ENCODE data around the gene TPRG1L.
A peak's percentile ranks its signal among the peaks of the same experiment; 100 is the strongest.

Gene TPRG1L

GRCh38 chr1:3607703-3608065 lies 17.1 kb upstream of the TPRG1L start:
- Histone ChIP-seq H3K27me3 (replicated peaks; ENCODE audit: control insufficient read depth, insufficient read depth, low read length, poor library complexity, severe bottlenecking) (peaks cover 9% of the 10 kb centered on the region), H3K36me3 (ENCODE audit: control insufficient read depth, insufficient read depth, low read length) (no peaks in the 10 kb centered on the region), H3K4me1 (ENCODE audit: control insufficient read depth, insufficient read depth, low read length, poor library complexity, severe bottlenecking) (peaks cover 19% of the 10 kb centered on the region), H3K4me3 (ENCODE audit: insufficient read depth, low read depth, low read length, poor library complexity, severe bottlenecking) (no peak overlapping the region), H3K9me3 (ENCODE audit: control insufficient read depth, low read length) (no peaks in the 10 kb centered on the region), H3K27ac (ENCODE audit: insufficient read depth, low read length, poor library complexity, severe bottlenecking) (no peak overlapping the region)
- DNase-seq = no peak

- Histone ChIP-seq H3K4me3 (ENCODE audit: insufficient read depth, low read depth, low read length, poor library complexity, severe bottlenecking) (no peak overlapping the region), H3K27ac (ENCODE audit: insufficient read depth, low read length, poor library complexity, severe bottlenecking) (no peak overlapping the region), H3K9me3 (ENCODE audit: control insufficient read depth, low read length) (no peaks in the 10 kb centered on the region), H3K27me3 (replicated peaks; ENCODE audit: control insufficient read depth, insufficient read depth, low read length, poor library complexity, severe bottlenecking) (peaks cover 9% of the 10 kb centered on the region), H3K36me3 (ENCODE audit: control insufficient read depth, insufficient read depth, low read length) (no peaks in the 10 kb centered on the region), H3K4me1 (ENCODE audit: control insufficient read depth, insufficient read depth, low read length, poor library complexity, severe bottlenecking) (peaks cover 19% of the 10 kb centered on the region)
- no peak for DNase-seq
These were observed 16.7 kb upstream of the TPRG1L start for GRCh38 chr1:3608154-3608553.

- no peak overlapping the region for H3K4me3 ChIP-seq (ENCODE audit: insufficient read depth, low read depth, low read length, poor library complexity, severe bottlenecking)
- peaks cover 19% of the 10 kb centered on the region for H3K4me1 ChIP-seq (ENCODE audit: control insufficient read depth, insufficient read depth, low read length, poor library complexity, severe bottlenecking)
- no peaks in the 10 kb centered on the region for H3K36me3 ChIP-seq (ENCODE audit: control insufficient read depth, insufficient read depth, low read length)
- H3K9me3 ChIP-seq (ENCODE audit: control insufficient read depth, low read length) = no peaks in the 10 kb centered on the region
- H3K27ac ChIP-seq (ENCODE audit: insufficient read depth, low read length, poor library complexity, severe bottlenecking) = no peak overlapping the region
- DNase-seq = no peak
- H3K27me3 ChIP-seq (replicated peaks; ENCODE audit: control insufficient read depth, insufficient read depth, low read length, poor library complexity, severe bottlenecking) = peaks cover 9% of the 10 kb centered on the region
These were observed 15.6 kb upstream of the TPRG1L start for GRCh38 chr1:3609016-3609768.

GRCh38 chr1:3609769-3610526 lies 14.9 kb upstream of the TPRG1L start:
- Histone ChIP-seq H3K9me3 (ENCODE audit: control insufficient read depth, low read length) (no peaks in the 10 kb centered on the region), H3K27ac (ENCODE audit: insufficient read depth, low read length, poor library complexity, severe bottlenecking) (no peak overlapping the region), H3K4me1 (ENCODE audit: control insufficient read depth, insufficient read depth, low read length, poor library complexity, severe bottlenecking) (peaks cover 19% of the 10 kb centered on the region), H3K27me3 (replicated peaks; ENCODE audit: control insufficient read depth, insufficient read depth, low read length, poor library complexity, severe bottlenecking) (peaks cover 9% of the 10 kb centered on the region), H3K36me3 (ENCODE audit: control insufficient read depth, insufficient read depth, low read length) (no peaks in the 10 kb centered on the region), H3K4me3 (ENCODE audit: insufficient read depth, low read depth, low read length, poor library complexity, severe bottlenecking) (no peak overlapping the region)
- DNase-seq = no peak

GRCh38 chr1:3610527-3611169 lies 14.2 kb upstream of the TPRG1L start:
- Histone ChIP-seq H3K27me3 (replicated peaks; ENCODE audit: control insufficient read depth, insufficient read depth, low read length, poor library complexity, severe bottlenecking) (peaks cover 9% of the 10 kb centered on the region), H3K9me3 (ENCODE audit: control insufficient read depth, low read length) (no peaks in the 10 kb centered on the region), H3K4me1 (ENCODE audit: control insufficient read depth, insufficient read depth, low read length, poor library complexity, severe bottlenecking) (peaks cover 19% of the 10 kb centered on the region), H3K4me3 (ENCODE audit: insufficient read depth, low read depth, low read length, poor library complexity, severe bottlenecking) (peak overlapping the region; percentile 42), H3K27ac (ENCODE audit: insufficient read depth, low read length, poor library complexity, severe bottlenecking) (no peak overlapping the region), H3K36me3 (ENCODE audit: control insufficient read depth, insufficient read depth, low read length) (no peaks in the 10 kb centered on the region)
- no peak for DNase-seq

GRCh38 chr1:3611170-3612019 lies 13.4 kb upstream of the TPRG1L start, which contains the start of gene MEGF6:
Gene MEGF6, minus strand, starts transcription at chr1:3611508. Its CDS starts 240 bp downstream, at chr1:3611268.
- peak; percentile 49 to 56 (median 54) for DNase-seq
- Histone ChIP-seq H3K36me3 (ENCODE audit: control insufficient read depth, insufficient read depth, low read length) (no peaks in the 10 kb centered on the region), H3K27ac (ENCODE audit: insufficient read depth, low read length, poor library complexity, severe bottlenecking) (no peak within 1 kb of the TSS), H3K4me1 (ENCODE audit: control insufficient read depth, insufficient read depth, low read length, poor library complexity, severe bottlenecking) (peaks cover 19% of the 10 kb centered on the region), H3K9me3 (ENCODE audit: control insufficient read depth, low read length) (no peaks in the 10 kb centered on the region), H3K4me3 (ENCODE audit: insufficient read depth, low read depth, low read length, poor library complexity, severe bottlenecking) (peak within 1 kb of the TSS; percentile 42), H3K27me3 (replicated peaks; ENCODE audit: control insufficient read depth, insufficient read depth, low read length, poor library complexity, severe bottlenecking) (peaks cover 9% of the 10 kb centered on the region)

- Histone ChIP-seq H3K4me1 (ENCODE audit: control insufficient read depth, insufficient read depth, low read length, poor library complexity, severe bottlenecking) (peaks cover 19% of the 10 kb centered on the region), H3K9me3 (ENCODE audit: control insufficient read depth, low read length) (no peaks in the 10 kb centered on the region), H3K27ac (ENCODE audit: insufficient read depth, low read length, poor library complexity, severe bottlenecking) (no peak overlapping the region), H3K36me3 (ENCODE audit: control insufficient read depth, insufficient read depth, low read length) (no peaks in the 10 kb centered on the region), H3K4me3 (ENCODE audit: insufficient read depth, low read depth, low read length, poor library complexity, severe bottlenecking) (peak overlapping the region; percentile 25), H3K27me3 (replicated peaks; ENCODE audit: control insufficient read depth, insufficient read depth, low read length, poor library complexity, severe bottlenecking) (peaks cover 9% of the 10 kb centered on the region)
- DNase-seq = no peak
These were observed 12.7 kb upstream of the TPRG1L start for GRCh38 chr1:3612123-3612522.

- Histone ChIP-seq H3K27me3 (replicated peaks; ENCODE audit: control insufficient read depth, insufficient read depth, low read length, poor library complexity, severe bottlenecking) (peaks cover under 1% of the 10 kb centered on the region), H3K4me3 (ENCODE audit: insufficient read depth, low read depth, low read length, poor library complexity, severe bottlenecking) (no peak overlapping the region), H3K4me1 (ENCODE audit: control insufficient read depth, insufficient read depth, low read length, poor library complexity, severe bottlenecking) (peaks cover 22% of the 10 kb centered on the region), H3K27ac (ENCODE audit: insufficient read depth, low read length, poor library complexity, severe bottlenecking) (no peak overlapping the region), H3K9me3 (ENCODE audit: control insufficient read depth, low read length) (no peaks in the 10 kb centered on the region), H3K36me3 (ENCODE audit: control insufficient read depth, insufficient read depth, low read length) (no peaks in the 10 kb centered on the region)
- DNase-seq = no peak
These were observed 9.8 kb upstream of the TPRG1L start for GRCh38 chr1:3614755-3615742.

- no peaks in the 10 kb centered on the region for H3K9me3 ChIP-seq (ENCODE audit: control insufficient read depth, low read length)
- H3K27me3 ChIP-seq (replicated peaks; ENCODE audit: control insufficient read depth, insufficient read depth, low read length, poor library complexity, severe bottlenecking) = no peaks in the 10 kb centered on the region
- H3K36me3 ChIP-seq (ENCODE audit: control insufficient read depth, insufficient read depth, low read length) = no peaks in the 10 kb centered on the region
- H3K4me3 ChIP-seq (ENCODE audit: insufficient read depth, low read depth, low read length, poor library complexity, severe bottlenecking) = no peak overlapping the region
- no peak overlapping the region for H3K27ac ChIP-seq (ENCODE audit: insufficient read depth, low read length, poor library complexity, severe bottlenecking)
- no peak for DNase-seq
- peaks cover 6% of the 10 kb centered on the region for H3K4me1 ChIP-seq (ENCODE audit: control insufficient read depth, insufficient read depth, low read length, poor library complexity, severe bottlenecking)
These were observed 8.0 kb upstream of the TPRG1L start for GRCh38 chr1:3616861-3617260.

Data from effector memory CD4-positive, alpha-beta T cell (primary cell).